HepG2 (cell line): ENCODE data around the gene CCL23. TPM values are rescaled to one million over a fixed set of nuclear protein-coding genes. Genes with fewer than 3 reads are reported as not detected.

Source experiments
- HNF4A ChIP-seq: sonication (generic); formaldehyde crosslinking; IDR thresholded peaks from 2 replicates; pipeline ENCODE4 v1.4.0; 2020; ENCODE audit warnings: missing genetic modification reagents
- KDM5B ChIP-seq: sonication (generic); formaldehyde crosslinking; IDR thresholded peaks from 2 replicates; pipeline ENCODE4 v1.4.0; 2020; ENCODE audit warnings: missing genetic modification reagents, mild to moderate bottlenecking, borderline replicate concordance
- KLF16 ChIP-seq, 2 experiments: sonication (generic) in 1 of 2; formaldehyde crosslinking in 1 of 2; IDR thresholded peaks; 2 replicates each; pipeline versions ENCODE4 v1.6.1 to v1.8.0; 2016 to 2023; ENCODE audit warnings: missing genetic modification reagents in 2 of 2, missing compliant biosample characterization in 1 of 2
- POLR2A ChIP-seq, 2 experiments: IDR thresholded peaks; 2 replicates each; pipeline ENCODE4 v1.6.1; 2011; ENCODE audit warnings: low read depth in 2 of 2, low read length in 2 of 2, mild to moderate bottlenecking in 1 of 2, moderate library complexity in 1 of 2; ENCODE audit not compliant: insufficient read depth in 1 of 2
- SETDB1 ChIP-seq: sonication (generic); formaldehyde crosslinking; IDR thresholded peaks from 2 replicates; pipeline ENCODE4 v1.5.1; 2020; ENCODE audit warnings: missing genetic modification reagents, mild to moderate bottlenecking, borderline replicate concordance
- ZNF775 ChIP-seq: sonication (generic); formaldehyde crosslinking; IDR thresholded peaks from 2 replicates; pipeline ENCODE4 v1.4.0; 2020; ENCODE audit warnings: missing genetic modification reagents, mild to moderate bottlenecking, moderate library complexity, borderline replicate concordance
- ZNF83 ChIP-seq: sonication (generic); formaldehyde crosslinking; IDR thresholded peaks from 2 replicates; pipeline ENCODE4 v1.4.0; 2020; ENCODE audit warnings: missing genetic modification reagents, mild to moderate bottlenecking, borderline replicate concordance
- ZSCAN20 ChIP-seq: sonication (generic); formaldehyde crosslinking; IDR thresholded peaks from 2 replicates; pipeline ENCODE4 v1.4.0; 2020; ENCODE audit warnings: missing genetic modification reagents, mild to moderate bottlenecking, borderline replicate concordance
- polyA plus RNA-seq, 8 experiments: library from polyadenylated mRNA; depleted of rRNA in 3 of 8; stranded (reverse) in 7 of 8; unstranded in 1 of 8; fragments of >200 nt; fragmentation: Illumina TruSeq in 4 of 8; extraction: Trizol in 4 of 8; gene quantifications; 2 replicates each; pipeline versions ENCODE4 v1.2.1 to v1.2.3, GENCODE V29; 2011 to 2016; ENCODE audit warnings: low read depth in 4 of 8, missing spikeins in 1 of 8, mixed read lengths in 1 of 8; ENCODE audit not compliant: insufficient read depth in 1 of 8
- total RNA-seq, 5 experiments: library from RNA; depleted of rRNA; stranded (reverse); fragments of >200 nt; fragmentation: Illumina TruSeq; extraction: Trizol; gene quantifications; 2 replicates each; pipeline ENCODE4 v1.2.3, GENCODE V29; 2016; ENCODE audit warnings: low read depth in 1 of 5
- TF ChIP-seq, protein P1 (sequence below): sonication (generic); formaldehyde crosslinking; IDR thresholded peaks from 2 replicates; pipeline ENCODE4 v1.5.1; 2020; ENCODE audit warnings: mild to moderate bottlenecking, missing genetic modification reagents
- TF ChIP-seq, protein P2 (sequence below): sonication (generic); formaldehyde crosslinking; conservative IDR thresholded peaks from 2 replicates; pipeline ENCODE4 v1.8.0; 2022; ENCODE audit warnings: mild to moderate bottlenecking, moderate library complexity, missing genetic modification reagents
- TF ChIP-seq, protein P3 (sequence below): sonication (generic); formaldehyde crosslinking; IDR thresholded peaks from 2 replicates; pipeline ENCODE4 v1.4.0; 2020; ENCODE audit warnings: mild to moderate bottlenecking, missing genetic modification reagents
- TF ChIP-seq, protein P4 (sequence below): sonication (generic); formaldehyde crosslinking; IDR thresholded peaks from 2 replicates; pipeline ENCODE4 v1.8.0; 2022; ENCODE audit warnings: mild to moderate bottlenecking, missing genetic modification reagents, moderate library complexity
- TF ChIP-seq, protein P5 (sequence below): sonication (generic); formaldehyde crosslinking; IDR thresholded peaks from 2 replicates; pipeline ENCODE4 v1.9.0; 2022; ENCODE audit warnings: missing genetic modification reagents, mild to moderate bottlenecking, borderline replicate concordance

Gene CCL23
- total and polyA plus RNA-seq, 2 of the 13 experiments (the other 11 are each of a cell fraction or from before 2014, with no cell fraction given) = not detected

DNA sequence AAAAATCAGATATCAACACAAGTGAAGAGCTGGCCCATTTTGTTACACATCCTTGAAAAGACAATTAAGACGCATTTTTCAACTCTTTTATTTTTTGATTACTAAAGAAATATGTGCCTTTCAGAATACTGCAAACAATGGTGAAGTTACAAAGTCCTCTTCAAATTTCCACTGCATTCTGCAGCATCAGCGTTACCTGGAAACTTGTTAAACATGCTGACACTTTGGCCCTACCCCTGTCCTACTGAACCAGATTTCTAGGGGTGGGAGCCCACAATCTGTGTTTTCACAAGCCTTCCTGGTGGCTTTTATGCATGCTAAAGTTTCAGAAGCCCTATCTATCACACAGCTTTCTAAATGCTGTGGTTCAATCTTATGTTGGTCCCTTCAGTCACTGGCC is 26.7 kb downstream of the CCL23 start (continued):
- TF ChIP-seq ZSCAN20 (CRISPR knock-in tag) (no peak), POLR2A (IDR thresholded peaks at IDR 0.05; ENCODE audit: insufficient read depth in 1 of 2, low read depth in 2 of 2, low read length in 2 of 2) (no peak), KLF16 (CRISPR knock-in tag; IDR thresholded peaks at IDR 0.05) (no peak), KDM5B (CRISPR knock-in tag) (no peak), ZNF775 (CRISPR knock-in tag) (no peak), ZNF83 (no peak), SETDB1 (CRISPR knock-in tag) (no peak), HNF4A (peak; percentile 72)
- TF ChIP-seq, protein P1, sequence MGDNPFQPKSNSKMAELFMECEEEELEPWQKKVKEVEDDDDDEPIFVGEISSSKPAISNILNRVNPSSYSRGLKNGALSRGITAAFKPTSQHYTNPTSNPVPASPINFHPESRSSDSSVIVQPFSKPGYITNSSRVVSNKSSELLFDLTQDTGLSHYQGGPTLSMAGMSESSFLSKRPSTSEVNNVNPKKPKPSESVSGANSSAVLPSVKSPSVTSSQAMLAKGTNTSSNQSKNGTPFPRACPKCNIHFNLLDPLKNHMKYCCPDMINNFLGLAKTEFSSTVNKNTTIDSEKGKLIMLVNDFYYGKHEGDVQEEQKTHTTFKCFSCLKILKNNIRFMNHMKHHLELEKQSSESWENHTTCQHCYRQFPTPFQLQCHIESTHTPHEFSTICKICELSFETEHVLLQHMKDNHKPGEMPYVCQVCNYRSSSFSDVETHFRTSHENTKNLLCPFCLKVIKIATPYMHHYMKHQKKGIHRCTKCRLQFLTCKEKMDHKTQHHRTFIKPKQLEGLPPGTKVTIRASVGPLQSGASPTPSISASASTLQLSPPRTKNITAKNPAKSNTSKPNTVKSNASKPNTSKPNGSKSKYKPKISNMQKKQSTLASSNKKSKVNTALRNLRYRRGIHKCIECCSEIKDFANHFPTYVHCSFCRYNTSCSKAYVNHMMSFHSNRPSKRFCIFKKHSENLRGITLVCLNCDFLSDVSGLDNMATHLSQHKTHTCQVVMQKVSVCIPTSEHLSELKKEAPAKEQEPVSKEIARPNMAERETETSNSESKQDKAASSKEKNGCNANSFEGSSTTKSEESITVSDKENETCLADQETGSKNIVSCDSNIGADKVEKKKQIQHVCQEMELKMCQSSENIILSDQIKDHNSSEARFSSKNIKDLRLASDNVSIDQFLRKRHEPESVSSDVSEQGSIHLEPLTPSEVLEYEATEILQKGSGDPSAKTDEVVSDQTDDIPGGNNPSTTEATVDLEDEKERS = no peak
- TF ChIP-seq, protein P2, sequence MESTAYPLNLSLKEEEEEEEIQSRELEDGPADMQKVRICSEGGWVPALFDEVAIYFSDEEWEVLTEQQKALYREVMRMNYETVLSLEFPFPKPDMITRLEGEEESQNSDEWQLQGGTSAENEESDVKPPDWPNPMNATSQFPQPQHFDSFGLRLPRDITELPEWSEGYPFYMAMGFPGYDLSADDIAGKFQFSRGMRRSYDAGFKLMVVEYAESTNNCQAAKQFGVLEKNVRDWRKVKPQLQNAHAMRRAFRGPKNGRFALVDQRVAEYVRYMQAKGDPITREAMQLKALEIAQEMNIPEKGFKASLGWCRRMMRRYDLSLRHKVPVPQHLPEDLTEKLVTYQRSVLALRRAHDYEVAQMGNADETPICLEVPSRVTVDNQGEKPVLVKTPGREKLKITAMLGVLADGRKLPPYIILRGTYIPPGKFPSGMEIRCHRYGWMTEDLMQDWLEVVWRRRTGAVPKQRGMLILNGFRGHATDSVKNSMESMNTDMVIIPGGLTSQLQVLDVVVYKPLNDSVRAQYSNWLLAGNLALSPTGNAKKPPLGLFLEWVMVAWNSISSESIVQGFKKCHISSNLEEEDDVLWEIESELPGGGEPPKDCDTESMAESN (CRISPR knock-in tag) = no peak
- TF ChIP-seq, protein P3, sequence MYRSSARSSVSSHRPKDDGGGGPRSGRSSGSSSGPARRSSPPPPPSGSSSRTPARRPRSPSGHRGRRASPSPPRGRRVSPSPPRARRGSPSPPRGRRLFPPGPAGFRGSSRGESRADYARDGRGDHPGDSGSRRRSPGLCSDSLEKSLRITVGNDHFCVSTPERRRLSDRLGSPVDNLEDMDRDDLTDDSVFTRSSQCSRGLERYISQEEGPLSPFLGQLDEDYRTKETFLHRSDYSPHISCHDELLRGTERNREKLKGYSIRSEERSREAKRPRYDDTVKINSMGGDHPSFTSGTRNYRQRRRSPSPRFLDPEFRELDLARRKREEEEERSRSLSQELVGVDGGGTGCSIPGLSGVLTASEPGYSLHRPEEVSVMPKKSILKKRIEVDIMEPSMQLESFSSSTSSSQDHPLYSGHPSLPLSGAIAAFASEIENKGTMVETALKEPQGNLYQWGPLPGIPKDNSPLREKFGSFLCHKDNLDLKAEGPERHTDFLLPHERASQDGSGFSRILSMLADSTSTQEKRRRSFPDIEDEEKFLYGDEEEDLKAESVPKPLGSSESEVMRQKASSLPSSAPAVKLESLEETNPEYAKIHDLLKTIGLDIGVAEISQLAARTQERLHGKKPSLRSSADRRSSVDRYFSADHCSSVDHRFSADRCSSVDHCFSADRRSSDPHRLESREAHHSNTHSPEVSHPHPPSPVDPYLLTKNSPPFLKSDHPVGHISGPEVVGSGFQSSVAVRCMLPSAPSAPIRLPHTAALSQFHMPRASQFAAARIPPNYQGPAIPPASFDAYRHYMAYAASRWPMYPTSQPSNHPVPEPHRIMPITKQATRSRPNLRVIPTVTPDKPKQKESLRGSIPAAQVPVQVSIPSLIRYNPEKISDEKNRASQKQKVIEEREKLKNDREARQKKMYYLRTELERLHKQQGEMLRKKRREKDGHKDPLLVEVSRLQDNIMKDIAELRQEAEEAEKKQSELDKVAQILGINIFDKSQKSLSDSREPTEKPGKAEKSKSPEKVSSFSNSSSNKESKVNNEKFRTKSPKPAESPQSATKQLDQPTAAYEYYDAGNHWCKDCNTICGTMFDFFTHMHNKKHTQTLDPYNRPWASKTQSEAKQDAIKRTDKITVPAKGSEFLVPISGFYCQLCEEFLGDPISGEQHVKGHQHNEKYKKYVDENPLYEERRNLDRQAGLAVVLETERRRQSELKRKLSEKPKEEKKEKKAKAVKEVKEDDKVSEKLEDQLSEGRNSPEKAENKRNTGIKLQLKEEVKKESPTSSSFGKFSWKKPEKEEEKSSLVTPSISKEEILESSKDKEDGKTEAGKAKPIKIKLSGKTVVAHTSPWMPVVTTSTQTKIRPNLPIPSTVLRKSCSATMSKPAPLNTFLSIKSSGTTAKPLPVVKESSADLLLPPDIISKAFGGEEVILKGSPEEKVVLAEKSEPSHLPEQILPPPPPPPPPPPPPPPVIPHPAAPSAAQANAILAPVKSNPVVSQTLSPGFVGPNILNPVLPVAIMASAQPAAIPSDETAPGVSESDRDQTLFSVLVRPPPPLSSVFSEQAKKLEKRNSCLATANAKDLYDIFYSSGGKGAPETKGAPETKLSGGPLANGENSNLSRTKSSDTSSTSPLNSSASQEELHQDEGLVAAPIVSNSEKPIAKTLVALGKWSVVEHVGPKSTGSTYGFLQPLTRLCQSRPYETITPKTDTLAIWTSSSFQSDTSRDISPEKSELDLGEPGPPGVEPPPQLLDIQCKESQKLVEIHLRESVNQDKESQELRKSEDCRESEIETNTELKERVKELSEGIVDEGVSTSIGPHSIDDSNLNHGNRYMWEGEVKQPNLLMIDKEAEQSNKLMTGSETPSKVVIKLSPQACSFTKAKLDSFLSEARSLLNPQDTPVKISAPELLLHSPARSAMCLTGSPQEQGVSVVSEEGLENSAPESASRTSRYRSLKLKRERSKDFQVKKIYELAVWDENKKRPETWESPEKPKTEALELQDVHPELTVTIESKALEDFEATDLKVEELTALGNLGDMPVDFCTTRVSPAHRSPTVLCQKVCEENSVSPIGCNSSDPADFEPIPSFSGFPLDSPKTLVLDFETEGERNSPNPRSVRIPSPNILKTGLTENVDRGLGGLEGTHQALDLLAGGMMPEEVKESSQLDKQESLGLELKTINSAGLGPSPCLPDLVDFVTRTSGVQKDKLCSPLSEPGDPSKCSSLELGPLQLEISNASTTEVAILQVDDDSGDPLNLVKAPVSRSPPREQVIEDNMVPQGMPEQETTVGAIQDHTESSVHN (CRISPR knock-in tag) = no peak
- TF ChIP-seq, protein P4, sequence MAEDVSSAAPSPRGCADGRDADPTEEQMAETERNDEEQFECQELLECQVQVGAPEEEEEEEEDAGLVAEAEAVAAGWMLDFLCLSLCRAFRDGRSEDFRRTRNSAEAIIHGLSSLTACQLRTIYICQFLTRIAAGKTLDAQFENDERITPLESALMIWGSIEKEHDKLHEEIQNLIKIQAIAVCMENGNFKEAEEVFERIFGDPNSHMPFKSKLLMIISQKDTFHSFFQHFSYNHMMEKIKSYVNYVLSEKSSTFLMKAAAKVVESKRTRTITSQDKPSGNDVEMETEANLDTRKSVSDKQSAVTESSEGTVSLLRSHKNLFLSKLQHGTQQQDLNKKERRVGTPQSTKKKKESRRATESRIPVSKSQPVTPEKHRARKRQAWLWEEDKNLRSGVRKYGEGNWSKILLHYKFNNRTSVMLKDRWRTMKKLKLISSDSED (CRISPR knock-in tag) = no peak
- TF ChIP-seq, protein P5, sequence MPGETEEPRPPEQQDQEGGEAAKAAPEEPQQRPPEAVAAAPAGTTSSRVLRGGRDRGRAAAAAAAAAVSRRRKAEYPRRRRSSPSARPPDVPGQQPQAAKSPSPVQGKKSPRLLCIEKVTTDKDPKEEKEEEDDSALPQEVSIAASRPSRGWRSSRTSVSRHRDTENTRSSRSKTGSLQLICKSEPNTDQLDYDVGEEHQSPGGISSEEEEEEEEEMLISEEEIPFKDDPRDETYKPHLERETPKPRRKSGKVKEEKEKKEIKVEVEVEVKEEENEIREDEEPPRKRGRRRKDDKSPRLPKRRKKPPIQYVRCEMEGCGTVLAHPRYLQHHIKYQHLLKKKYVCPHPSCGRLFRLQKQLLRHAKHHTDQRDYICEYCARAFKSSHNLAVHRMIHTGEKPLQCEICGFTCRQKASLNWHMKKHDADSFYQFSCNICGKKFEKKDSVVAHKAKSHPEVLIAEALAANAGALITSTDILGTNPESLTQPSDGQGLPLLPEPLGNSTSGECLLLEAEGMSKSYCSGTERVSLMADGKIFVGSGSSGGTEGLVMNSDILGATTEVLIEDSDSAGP (CRISPR knock-in tag) = no peak
